ENCODE measurements around the gene PPARGC1A.

Gene PPARGC1A

DNA sequence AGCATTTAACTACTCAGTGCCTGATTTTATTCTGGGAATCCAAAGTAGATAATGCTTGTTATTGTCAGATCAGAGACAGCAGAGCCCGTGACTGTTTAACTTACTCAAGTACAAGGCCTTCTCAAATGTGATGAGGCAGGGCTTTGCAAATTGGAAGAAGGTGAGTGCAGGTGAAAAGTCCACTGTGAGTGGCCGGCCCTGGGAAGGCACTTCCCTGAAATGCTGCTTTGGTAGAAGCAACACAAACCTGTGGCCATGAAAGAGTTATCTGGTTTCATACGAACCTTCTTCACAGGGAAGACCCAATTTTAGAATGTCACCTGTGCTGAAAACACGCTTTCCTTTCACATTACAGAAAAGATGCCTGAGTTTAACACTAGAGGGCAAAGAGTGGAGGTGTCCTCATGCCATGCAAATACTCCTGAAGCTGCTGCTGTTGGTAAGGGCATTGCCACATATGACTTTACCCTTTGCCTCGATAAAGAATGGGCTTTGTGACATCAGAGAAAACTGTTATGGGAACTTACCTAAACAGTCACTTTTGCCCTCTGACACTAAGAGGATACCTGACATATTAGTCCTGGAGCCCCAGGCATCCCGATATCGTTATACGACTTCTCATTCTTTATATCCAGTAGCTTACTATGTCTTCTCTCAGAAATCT is 8.0 kb downstream of the PPARGC1A start:
- DNase-seq (ENCODE audit: low spot score), result no peak

DNA sequence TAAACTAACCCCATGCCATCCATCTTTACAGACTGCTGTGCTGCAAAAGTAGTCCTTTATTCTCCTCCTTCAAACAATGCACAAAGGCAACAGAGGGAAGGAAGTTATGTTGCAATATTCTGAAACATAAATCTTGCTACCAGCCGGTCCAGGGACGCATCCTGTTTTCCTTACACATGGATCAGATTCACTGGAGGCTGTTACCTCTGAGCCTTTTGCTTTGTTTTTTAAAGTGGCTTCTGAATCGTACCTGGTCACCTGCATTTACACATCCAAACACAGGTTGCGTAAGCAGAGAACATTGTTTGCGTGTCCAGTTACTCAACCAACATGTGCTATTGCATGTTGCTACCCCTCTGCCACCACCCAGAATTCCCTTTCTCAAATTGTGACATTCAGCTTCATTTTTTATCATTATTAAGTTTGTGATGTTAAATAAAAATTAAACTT is 8.8 kb downstream of the PPARGC1A start:
- DNase-seq (ENCODE audit: low spot score), result no peak

DNA sequence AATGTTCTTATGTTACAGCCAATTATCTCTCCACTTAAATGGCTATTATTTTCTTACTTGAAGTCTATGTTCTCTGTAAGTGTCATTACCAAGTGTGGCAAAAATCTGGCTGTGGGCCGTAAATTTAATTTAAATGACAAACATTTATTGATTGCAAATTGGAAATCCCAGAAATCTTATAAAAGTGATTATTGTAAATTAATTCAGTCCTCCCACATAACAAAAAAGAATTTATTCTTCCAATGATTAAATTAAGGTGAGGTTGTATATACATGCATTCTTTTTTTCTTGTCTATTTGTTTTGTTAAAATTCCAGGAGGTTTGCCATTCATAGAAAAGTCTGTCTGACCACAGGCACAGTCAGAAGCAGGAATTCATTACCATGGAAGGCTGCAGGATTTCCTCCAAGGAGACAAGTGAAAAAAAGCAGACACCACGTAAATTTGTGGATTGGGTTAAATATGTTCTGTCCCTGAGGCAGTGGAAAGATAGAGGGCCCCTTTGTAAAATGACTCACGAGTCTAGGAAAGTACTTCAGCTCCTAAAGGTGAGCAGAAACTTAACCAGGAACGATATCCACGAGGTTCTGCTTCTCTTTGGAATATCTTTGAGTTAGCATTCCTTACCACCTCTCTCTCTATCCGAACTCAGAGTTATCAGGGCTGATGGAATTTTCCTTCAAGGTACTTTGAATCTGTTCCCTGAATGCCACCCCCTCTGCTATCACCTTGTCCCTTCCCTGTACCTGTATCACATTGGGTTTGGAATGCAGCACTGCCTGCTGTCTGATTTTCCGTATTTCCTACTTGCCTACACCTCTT is 10.7 kb downstream of the PPARGC1A start:
- DNase-seq (ENCODE audit: low spot score), result no peak

DNA sequence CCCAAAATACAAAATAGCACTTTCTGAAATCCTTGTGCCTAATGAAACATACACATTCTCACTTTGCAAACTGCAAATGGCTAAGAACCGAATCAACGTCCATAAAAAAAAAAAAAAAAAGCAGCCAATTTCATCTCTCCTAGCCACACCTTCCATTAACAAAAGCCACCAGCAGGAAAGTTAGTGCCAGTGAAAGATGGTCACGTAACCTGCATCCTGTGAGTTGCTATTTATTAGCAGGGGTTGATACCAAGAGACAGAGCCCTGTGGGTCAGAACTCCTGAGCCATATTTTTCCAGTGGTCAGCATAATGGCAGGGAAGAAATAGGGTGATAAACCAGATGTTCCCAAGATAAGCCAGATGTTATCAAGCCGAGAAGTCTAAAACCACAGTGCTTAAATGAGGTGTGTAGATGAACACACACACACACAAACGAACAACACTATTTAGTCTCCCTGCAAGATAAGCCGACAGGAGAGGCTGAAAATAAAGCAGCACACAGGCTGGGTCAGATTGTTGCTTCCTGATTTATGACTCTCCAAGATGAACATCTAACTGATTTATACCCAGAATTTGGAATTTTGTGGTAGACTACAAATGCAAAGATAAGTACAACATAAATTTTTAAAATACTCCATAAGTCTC is 11.5 kb downstream of the PPARGC1A start:
- DNase-seq (ENCODE audit: low spot score), result no peak

DNA sequence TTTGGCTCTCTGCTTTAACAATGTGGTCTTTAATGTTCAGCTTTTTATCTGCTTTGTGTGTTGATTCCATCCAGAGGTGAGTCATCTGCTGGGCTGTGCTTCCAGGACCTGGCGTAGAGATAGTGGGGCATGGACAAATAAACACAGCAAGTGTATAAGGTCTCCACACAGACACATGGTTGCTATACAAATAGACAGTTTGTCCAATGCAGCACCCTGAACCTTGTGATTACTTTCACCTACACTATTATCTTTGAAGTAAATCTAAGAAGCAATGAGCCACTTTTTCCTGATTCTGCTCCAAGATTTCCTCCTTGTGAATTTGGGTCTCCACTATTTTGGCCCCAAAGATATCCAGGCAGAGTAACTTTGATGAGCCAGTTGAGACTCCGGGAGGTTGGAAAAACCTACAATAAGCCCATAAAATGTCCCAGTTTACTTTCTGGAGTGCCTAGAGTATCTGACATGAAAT is 12.1 kb downstream of the PPARGC1A start:
- DNase-seq (ENCODE audit: low spot score), result no peak

DNA sequence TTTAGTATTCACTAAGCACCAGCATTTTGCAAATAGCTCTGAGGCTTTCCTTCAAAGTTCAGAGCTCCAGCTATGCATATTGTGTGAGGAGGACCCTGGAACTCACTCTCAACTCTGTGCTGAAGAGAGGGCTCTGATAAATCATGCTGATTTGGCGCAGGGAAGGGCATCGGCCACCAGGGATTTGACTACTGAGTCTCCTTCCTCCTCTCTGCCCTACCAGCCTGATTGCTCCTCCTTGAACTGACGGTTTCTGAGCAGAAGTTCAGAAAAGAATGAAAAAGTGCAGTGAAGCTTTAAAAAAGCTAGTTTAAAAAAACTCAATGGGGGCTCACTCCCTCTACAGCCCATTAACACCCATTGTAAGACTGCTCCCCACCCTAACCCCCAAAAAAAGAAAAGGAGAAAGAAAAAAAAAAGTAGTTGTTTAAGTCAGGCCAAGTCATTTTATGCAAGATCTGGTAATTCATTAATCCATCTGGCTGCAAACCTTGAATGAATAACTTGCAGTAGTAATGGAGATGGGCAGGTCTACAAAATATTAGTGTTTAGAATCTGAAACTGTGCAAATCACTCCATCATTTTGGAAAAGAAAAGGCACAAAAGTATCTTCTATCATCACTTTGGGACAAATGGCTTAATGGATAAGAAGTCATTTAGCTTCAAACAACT is 13.3 kb downstream of the PPARGC1A start:
- no peak for DNase-seq (ENCODE audit: low spot score)

DNA sequence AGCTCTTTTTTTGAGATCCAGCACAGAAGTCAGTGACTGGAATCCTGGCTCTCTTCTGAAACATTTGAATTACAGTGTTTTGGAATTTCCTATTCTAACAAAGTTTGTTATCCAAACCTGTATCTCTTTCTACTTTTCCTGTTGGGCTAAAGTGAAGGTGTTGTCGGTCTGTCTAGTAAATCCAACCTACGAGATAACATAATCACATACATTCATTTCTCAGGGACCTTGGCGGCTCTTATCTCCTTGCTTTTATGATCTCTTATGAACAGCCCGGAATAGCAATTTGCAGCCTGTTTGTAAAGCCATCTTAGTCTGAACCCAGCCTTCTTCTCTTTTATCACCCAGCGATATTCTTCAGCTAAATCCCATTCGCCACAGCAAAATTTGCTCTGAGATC is 14.5 kb downstream of the PPARGC1A start:
- DNase-seq (ENCODE audit: low spot score), result no peak

DNA sequence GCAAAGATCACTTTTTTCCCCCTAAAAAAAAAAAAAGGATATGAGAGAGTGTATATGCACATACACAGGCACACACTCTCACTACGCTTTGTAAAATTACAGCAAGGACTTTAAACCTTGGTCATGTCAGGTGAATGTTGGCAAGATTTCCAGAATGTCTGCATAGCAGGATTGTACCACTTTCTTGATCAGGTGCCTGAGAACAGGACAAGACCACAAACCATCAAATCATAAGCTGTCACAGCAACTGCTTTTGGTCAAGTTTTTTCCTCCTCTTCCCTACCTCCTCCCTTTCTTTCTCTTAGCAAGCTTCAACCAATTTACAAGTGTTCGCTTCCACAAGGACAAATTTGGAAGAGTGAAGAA is 15.3 kb downstream of the PPARGC1A start:
- no peak for DNase-seq (ENCODE audit: low spot score)

DNA sequence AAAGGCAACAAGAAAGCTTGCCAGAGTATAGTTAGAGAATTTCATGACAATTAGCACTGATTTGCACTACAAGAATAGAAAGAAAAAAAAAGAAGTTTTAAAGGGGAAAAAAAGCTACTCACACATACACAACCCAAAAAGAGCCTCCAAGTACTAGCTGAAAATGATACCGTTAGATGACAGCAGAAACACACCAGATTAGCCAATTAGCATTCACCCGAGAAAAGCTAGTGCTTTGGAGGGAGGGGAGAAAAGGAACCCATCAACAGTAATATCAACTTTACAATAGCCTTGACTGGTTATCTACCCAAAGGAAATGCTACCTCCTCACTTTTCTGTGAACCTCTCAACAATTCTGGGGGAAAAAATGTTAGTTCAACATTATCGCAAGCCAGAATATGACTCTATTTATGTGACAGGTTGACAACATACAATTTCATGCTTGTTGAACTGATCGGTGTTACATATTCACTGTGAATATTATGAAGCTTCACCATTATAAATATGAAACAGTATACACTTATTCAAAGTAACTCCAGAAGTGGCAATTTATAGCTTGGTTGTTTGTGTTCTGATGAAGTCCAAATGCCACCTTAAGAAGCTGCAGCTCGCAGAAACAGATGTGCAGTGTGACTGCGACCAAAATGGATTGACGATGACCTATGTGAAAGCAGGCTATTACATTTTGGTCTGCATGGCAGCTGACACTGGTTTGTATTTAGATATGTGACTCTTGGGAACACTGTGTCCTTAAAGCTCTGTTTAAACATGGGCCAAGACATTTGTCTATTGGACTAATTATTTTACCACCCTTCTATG is 15.9 kb downstream of the PPARGC1A start:
- no peak for DNase-seq (ENCODE audit: low spot score)

DNA sequence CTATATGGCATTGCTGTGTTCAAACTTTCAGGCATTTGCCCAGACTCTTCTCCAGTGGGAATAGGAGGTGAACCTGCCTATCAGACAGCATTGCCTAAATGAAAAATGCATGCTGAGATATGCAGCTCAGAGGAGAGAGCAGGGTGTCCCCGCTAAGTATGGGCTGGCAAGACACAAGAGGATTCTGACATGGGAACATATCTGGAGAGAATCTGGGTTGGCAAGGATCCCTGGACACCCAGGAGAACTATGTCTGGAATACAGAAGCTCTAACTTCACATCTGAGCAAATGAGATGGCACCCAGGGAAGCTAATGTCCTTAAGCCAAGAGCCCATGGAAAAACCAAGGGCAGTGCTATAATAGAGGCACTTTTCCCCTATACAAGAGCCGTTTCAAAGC is 18.4 kb downstream of the PPARGC1A start:
- DNase-seq (ENCODE audit: low spot score), result no peak

DNA sequence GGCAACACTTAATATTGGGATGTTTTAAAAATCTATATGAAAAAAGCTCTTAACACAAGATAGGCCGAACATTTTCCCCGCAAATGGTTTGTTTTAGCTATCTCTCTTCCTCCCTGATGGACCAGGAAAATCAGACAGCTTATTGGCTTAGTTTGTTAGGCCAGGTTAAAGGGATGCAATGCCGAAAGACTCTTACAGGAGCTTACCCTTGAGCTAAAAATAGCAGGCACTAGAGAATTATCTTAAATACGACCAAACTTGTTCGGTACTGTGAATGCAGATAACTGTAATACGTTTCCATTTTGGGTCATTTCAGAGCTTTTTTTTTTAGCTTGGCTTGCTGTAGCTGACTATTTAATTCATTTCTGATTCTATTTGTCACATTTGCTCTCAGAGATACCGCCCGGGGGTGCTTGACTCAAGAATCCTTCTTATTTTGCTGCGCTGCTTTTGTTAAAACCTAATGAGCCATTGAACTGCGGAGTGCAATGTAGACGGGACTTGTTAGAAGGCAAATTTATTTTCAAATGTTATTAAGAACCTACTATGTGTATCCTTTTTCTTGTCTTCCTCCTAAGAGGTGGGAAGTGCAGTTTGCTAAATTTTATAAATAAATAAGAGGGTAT is 23.3 kb downstream of the PPARGC1A start:
- no peak for DNase-seq (ENCODE audit: low spot score)

DNA sequence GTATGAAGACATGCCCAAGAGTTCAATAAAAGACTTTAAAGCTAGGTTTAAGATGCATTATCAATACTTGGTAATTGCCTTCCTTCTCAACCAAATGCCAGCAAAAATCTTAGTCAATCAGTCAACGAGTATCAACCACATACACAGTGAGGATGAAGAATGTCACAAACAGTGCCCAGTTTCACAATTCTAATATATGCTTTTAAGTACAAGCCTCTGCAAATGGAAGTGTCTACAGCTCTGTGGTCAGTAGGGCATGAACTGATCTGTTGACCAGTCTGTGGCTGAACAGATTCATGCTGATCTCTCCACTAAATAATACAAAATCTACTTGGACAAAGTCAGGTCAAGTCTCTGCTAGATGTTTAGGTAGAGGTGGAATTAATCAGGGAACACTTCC is 27.9 kb downstream of the PPARGC1A start:
- DNase-seq (ENCODE audit: low spot score), result no peak

DNA sequence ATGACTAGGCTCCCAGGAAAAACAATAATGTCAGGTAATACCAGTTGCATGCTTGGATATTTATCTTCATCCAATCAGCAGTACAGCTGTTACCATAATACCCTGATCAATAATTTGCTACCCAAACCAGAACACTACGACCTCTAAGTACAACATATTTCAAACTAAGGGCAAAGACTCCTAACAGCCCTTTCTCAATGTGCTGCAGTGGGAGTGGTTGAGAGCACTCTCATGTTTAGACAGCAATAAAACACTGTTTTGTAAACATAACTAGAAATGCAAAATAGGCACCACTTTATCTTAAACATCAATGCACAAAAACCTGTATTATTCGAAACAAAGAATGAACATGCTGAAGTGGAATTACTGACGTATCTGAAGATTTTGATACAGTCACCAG is 28.9 kb downstream of the PPARGC1A start:
- no peak for DNase-seq (ENCODE audit: low spot score)

DNA sequence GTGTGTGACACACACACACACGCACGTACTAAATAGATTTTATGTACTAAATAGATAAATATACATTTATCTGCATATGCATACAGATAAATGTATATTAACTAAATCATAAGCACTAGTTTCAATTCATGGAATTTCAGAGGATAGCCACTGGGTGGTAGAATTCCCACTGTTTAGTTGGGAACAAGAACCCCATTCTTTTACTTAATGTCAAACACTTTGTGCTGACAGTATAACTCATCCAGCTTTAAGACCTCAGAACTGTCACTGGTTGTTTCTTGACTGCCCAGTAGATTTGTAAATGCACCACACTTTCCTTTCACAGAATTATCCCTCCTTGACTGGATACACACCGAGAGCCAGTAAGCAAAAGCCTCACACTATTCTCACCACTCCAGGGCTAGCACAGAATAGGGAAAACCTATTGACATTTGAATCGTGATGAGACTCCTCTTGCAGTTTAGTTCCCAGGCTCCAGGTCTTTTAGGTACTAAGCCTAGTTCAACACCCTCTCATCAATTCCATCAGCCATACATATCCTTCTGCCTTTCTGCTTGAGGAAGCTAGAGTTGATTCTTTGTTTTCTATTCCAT is 32.4 kb downstream of the PPARGC1A start:
- no peak for DNase-seq (ENCODE audit: low spot score)

DNA sequence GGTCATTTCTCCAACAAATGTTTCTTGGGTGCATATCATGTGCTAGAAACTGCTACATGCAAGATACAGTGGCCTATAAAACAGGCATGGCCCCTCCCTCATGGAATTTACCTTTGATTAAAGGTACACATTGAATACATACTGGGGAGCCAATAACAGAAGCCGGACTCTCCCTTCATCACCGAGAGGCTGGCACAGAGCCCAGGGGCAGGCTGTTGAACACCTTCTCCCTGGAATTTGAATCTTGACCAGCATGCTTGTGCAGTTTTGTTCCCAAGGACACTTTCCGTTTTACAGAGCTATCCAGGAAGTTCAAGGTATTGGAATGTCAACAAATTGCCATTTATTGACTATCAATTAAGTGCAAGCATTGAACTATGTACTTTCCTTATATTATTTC is 33.2 kb downstream of the PPARGC1A start:
- DNase-seq (ENCODE audit: low spot score), result no peak

DNA sequence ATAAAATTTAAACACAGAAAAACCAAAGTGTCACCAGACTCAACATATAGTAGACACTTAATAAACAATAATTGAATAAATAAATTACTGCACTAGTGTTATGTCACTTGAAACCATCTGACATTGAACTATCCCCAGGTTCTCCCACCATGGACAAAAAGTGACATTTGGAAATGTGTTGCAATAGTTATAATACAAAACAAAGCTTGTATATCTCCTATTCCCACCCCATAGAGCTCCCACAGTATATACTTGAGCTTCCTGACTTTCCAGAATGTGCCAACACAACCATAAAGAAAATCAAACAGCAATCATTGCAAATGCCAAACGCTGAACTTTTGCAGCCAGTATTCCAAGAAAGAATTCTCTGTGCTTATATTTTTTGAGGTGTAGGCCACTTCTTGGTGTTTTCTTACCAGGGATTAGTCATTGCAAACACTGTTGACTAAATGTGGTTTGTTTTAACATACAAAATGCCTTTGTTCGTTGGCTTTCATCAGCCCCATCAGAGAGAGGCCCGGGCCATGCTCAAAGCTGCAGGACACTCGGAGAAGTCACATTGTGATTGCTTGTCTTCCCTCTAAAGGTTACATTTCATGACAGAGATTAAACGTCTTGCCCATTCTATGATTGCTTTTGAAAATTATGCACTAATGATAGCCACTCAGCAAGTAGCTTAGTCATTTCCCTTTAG is 33.8 kb downstream of the PPARGC1A start:
- no peak for DNase-seq (ENCODE audit: low spot score)

DNA sequence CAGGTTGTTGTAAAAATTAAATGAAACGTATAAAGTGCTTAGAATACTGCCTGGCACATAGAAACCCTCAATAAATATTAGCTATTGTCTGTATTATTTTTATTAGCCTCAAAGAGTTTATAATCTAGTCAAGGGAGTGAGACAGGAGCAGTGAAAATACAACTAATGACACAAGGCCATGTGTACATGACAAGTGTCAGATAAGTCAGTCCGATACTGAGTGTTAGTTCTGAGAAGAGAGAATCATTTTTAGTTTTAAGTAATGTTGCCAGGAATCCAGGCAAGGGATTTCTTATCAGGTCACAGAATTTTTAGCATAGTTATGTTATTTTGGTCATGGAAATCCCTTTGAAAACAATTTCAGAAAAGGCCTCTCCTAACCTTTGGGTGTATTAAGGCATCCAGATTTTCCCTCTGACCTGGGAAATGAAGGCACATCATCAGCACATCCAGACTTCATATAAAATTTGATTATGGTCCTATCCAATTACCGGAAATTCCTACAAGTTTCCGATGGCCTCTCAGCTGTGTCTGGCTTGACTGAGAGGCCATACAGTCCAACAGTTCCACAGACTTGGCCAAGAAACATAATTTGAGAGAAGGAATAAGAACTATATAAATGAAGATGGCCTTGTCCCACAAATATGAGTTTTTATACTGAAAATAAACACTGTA is 35.7 kb downstream of the PPARGC1A start:
- DNase-seq (ENCODE audit: low spot score), result no peak

DNA sequence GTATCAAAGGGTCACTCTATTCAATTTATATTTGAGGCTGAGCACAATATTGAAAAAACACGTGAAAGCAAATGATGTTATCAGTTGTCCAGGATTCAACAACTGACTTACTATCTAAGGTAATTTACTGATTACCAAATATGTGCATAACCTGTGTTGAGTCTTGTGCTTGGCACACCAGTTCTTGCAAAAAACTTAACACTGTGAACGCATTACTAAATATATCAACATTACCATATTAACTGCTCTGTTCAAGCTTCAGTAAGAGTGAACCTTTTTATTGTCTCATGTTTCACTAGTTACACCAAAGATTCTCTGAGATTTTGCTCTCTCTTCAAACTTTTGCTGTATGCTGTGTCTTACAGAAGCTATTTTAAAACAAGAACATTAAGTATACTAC is 38.4 kb downstream of the PPARGC1A start:
- DNase-seq (ENCODE audit: low spot score), result no peak

DNA sequence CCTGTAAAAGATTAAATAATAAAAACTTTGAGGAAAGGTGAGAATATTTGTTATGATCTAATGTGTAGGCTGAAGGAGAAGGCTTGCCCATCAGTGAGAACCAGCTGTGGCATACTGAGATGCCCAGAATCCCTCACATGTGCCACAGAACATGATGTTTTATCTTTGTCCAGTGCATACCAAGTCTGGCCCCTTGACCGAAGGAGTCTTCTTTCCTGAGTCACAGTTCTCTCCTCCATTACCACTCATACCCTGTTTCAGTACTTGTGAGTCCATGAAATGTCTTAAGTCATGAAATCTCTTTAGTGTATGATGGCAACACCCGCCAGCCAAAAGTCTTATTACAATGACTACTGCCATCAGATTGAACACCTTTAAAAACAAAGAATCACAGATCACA is 42.7 kb downstream of the PPARGC1A start:
- no peak for DNase-seq (ENCODE audit: low spot score)

DNA sequence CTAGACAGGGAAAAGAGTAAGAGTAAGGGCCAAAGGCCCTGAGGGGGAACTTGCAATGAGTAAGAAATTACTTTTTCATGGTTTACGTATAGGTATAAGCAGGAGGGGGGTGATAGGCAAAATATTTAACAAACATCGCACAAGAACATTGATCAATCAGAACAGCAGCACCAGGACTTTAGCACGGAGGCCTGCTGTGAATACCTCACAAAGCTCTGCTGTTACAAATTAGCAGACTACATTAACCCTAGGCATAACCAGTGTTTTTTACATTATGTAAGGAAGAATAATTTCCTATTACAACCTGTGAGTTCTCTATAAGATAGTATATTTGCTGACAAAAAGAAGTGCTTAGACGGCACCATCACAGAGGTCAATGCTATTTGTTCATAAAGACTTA is 44.9 kb downstream of the PPARGC1A start:
- no peak for DNase-seq (ENCODE audit: low spot score)
